Stimulated activated CD4-positive, alpha-beta T cell treated with anti-CD3 and anti-CD28 coated beads, Interleukin-15, amount 100 ng/mL, for 24 hours (primary cell): ENCODE data around the gene BYSL.

Experiments used
- DNase-seq: peaks from one replicate; pipeline ENCODE4 v3.0.0-alpha.2; 2020

The BYSL gene

GRCh38 chr6:41917528-41917927 is 3.8 kb upstream of the BYSL start:
- peak; percentile 32 for DNase-seq

- no peak for DNase-seq
Measured at GRCh38 chr6:41921712-41921998, 356 bp downstream of the BYSL start.

- DNase-seq, result no peak
Measured at GRCh38 chr6:41922154-41922553, 855 bp downstream of the BYSL start.

GRCh38 chr6:41927253-41927652 is 6.0 kb downstream of the BYSL start:
- no peak for DNase-seq

GRCh38 chr6:41929924-41930323 is 8.6 kb downstream of the BYSL start:
- DNase-seq, result no peak

GRCh38 chr6:41931792-41932191 is 10.5 kb downstream of the BYSL start:
- DNase-seq, result no peak

- DNase-seq, result no peak
Measured at GRCh38 chr6:41932378-41932777, 11.1 kb downstream of the BYSL start.

GRCh38 chr6:41934278-41935192 is 13.2 kb downstream of the BYSL start:
- no peak for DNase-seq

- DNase-seq, result no peak
Measured at GRCh38 chr6:41935193-41935574, 13.9 kb downstream of the BYSL start.

GRCh38 chr6:41935685-41936072 is 14.4 kb downstream of the BYSL start:
- DNase-seq, result peak; percentile 24

- DNase-seq, result peak; percentile 82
Measured at GRCh38 chr6:41936073-41936837, 15.0 kb downstream of the BYSL start.

- no peak for DNase-seq
Measured at GRCh38 chr6:41937472-41937860, 16.2 kb downstream of the BYSL start.

- DNase-seq, result peak; percentile 40
Measured at GRCh38 chr6:41937861-41938574, 16.7 kb downstream of the BYSL start.

GRCh38 chr6:41938590-41939175 is 17.4 kb downstream of the BYSL start:
- DNase-seq, result no peak

GRCh38 chr6:41939176-41939847 is 18.0 kb downstream of the BYSL start:
- peak; percentile 74 for DNase-seq

GRCh38 chr6:41939848-41940758 is 18.8 kb downstream of the BYSL start:
- peak; percentile 77 for DNase-seq

- DNase-seq, result peak; percentile 77
Measured at GRCh38 chr6:41940759-41941279, 19.5 kb downstream of the BYSL start.

- DNase-seq, result peak; percentile 97
Measured at GRCh38 chr6:41941280-41942066, 20.2 kb downstream of the BYSL start, which contains the start of gene CCND3. CCND3 (minus strand) TSS chr6:41941808; CDS start chr6:41941649, 159 bp downstream.

- no peak for DNase-seq
Measured at GRCh38 chr6:41942067-41942851, 21.0 kb downstream of the BYSL start.
